GM20431 (cell line): ENCODE measurements around the gene NELL2.
"Not testable (repeated sequence)": the region's sequence is repeated elsewhere in the genome, so short reads cannot be mapped to it uniquely, and the experiment has no call there.

Experiments used
- in situ Hi-C: fragments of 300-500 bp; cut with MseI, MboI; formaldehyde crosslinking; loops from one replicate; pipeline ENCODE4 v1.15.0; 2020; ENCODE audit warnings: low sequenced_read_pairs; ENCODE audit not compliant: unreplicated experiment

The NELL2 gene

DNA sequence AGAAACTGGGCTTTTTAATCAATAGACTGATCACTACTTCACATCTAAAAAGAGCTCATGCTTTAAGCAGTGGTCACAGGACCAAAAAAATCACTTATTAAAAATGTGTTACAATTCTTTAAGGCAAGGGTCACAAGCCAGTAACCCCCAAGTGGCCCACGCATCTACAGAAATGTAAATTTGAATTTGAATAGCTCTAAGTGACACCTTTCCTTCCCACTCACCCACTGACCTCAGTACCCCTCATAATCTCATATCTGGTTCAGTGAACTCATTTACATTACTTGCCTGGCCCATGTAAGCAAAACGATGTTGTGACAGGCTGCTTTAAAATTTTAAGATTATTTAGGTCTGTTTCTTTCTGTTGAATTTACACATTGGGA lies 27.4 kb downstream of the NELL2 start:
- in situ Hi-C loops = no loop called here

- in situ Hi-C loops = no loop called here
These were observed 28.0 kb downstream of the NELL2 start for GRCh38 chr12:44847888-44848702.

- in situ Hi-C loops = no loop called here
These were observed 28.7 kb downstream of the NELL2 start for GRCh38 chr12:44847403-44847802.

DNA sequence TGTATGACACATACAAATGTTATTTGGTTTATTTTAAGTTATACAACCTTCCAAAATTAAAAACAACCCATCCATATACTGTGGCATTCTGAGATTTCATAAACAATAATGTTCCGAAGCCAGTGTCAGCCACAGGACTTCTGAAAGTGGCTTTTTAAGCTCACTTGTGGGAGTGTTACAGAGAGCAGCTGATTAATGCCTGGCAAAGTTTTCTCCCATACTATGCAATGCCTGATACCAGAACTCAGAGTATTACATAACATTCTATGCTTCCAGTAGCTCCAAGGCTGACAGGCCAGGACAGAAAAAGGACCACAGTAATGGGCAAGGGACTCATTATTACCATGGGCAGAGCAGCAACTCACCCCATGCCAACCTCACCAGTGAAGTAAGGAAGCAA lies 29.3 kb downstream of the NELL2 start:
- in situ Hi-C loops = no loop called here

DNA sequence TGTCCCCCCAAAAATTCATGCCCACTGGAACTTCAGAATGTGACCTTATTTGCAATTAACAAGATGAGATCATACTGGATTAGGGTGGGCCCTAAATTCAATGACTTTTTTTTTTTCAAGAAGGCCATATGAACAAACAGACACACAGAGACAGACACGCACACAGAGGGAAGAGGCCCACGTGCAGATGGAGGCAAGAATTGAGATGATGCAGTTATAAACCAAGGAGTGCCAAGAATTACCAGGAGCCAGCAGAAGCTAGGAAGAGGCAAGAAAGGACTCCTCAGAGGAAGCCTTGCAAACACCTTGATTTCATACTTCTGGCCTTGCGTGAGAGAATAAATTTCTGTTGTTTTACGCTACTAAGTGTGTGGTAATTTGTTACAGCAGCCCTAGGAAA lies 33.4 kb downstream of the NELL2 start:
- in situ Hi-C loops = no loop called here

DNA sequence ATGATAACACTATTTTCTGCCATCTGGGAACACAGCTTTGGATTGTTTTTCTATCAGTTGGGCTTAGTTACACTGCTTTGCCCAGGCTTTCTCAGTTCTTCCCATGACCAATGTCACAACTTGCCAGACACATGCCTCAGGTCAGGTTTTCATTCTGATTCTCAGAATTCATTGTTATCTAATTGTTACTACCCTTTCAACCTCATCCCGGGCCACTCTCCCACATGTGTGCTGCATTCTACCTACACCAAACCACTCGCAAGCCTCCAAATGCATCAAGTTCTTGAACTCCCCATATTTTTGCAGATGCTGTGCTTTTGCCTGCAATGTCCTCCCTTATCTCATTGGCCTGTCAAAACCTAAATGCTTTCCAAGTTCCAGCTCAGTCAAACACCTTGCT lies 36.3 kb downstream of the NELL2 start:
- in situ Hi-C loops = no loop called here

DNA sequence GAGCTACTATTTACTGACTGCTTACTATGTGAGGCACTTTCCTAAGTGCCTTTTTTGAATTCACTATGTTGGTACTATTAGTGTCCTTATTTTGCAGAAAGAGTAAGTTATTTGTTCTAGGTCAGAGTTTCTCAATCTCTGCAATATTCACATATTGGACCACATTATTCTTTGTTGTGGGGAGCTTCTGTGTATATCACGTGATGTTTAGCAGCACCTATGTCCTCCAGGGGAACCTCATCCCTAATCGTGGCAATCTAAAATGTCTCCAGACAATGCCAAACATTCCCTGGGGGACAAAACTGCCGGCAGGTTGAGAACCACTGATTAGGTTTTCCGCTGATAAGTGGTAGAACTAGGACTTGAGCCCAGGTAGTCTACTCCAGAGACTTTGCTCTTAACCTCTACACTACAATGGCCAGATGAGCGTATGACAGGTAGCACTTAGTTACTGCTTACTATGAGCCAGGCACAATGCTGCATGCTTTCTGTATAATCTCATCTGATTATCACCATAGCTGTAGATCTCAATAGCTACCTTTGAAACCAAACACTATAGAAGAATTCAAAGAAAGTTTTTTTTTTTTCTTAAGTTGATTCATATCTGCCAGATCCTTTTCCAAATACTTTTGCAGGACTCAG lies 38.9 kb downstream of the NELL2 start:
- in situ Hi-C loops = no loop called here

- in situ Hi-C loops = no loop called here
These were observed 40.3 kb downstream of the NELL2 start for GRCh38 chr12:44835641-44836379.

DNA sequence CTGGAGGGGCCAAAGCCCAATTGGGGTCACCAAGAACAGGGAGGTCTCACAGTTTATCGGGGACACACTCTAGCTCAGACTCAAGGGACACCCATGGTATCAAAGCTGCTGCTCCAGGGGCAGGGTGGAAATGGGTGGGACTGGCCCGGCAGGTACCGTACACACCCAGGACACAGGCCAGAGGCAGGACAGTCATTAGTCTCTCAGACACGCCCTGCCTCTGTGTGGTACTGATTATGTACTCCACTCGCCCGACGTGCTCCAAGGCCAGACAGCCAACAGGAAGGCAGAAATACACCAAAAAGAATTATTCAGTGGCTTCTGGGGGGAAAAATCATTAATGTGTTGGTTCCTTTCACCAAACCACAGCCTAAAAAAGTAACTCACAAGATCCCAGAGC lies 41.1 kb downstream of the NELL2 start:
- in situ Hi-C loops = not testable (repeated sequence)

- in situ Hi-C loops = no loop called here
These were observed 42.6 kb downstream of the NELL2 start for GRCh38 chr12:44833561-44833960.

DNA sequence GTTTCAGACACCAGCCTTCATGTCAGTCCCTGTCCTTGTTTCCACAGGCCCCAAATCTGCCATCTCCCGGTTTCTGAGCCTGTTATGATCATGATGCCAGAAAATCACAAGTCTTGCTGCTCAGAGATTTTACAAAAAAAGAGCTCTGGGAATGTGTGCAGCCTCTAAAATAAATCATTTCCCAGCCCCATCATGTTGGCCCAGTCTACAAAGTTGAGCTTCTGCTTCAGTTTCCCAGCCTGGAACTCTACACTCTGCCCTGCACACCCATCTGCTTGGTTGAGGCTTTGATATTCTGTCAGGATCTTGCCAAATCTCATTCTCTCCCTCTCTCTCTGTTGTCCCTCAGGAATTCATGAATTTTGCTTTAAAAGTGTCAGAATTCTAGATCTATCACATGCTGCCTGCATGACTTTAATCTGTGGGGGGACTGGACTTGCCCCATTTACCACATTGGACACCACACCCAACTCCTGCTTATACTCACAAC lies 45.5 kb downstream of the NELL2 start:
- in situ Hi-C loops = no loop called here

DNA sequence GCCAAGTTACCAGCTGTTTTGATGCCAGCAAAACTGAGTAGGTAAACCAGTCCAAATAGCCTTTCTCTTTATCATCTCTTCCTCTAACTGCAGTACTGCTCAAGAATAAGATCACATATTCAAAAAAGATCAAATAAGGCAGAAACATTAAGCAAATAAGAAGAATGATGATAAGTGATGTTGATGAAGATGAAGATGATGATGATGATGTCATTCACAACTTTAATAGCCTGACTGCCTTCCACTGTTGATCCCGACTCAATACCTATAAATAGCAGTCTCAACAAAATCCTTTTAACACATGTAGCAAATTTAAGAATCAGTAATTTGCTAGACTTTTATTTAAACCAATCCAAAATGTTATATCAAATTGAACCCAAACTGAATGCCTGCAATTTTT lies 47.1 kb downstream of the NELL2 start:
- in situ Hi-C loops = no loop called here

GRCh38 chr12:44827832-44828438 lies 48.2 kb downstream of the NELL2 start:
- in situ Hi-C loops = no loop called here

DNA sequence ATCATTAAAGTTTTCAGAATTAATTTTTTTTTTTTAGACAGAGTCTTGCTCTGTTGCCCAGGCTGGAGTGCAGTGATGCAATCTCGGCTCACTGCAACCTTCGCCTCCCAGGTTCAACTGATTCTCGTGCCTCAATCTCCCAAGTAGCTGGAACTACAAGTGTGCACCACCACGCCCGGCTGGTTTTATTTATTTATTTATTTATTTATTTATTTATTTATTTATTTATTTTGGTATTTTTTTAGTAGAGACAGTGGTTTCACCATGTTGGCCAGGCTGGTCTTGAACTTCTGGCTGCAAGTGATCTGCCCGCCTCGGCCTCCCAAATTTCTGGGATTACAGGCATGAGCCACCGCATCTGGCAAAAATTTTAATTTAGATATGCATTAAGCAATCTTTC lies 54.4 kb downstream of the NELL2 start:
- in situ Hi-C loops = not testable (repeated sequence)

DNA sequence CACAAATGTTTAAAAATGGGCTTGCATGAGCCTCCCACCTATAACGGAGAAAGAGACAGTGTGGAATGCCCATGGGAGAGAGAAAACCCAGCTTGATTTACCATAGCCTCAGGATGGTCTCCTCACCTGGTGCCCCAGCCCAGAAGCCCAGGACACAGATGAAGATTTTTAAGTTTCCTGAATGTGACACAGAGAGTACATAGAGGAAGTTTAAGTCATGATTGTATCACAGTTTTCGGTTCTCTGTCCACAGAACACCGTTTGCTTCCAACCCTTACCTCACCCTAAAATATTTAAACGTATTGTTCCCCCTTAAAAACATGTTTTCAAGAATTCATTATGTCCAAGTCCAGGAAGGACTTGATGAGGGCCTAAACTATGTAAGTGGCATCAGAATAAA lies 56.2 kb downstream of the NELL2 start:
- in situ Hi-C loops = no loop called here

- in situ Hi-C loops = no loop called here
These were observed 58.4 kb downstream of the NELL2 start for GRCh38 chr12:44817687-44818086.

DNA sequence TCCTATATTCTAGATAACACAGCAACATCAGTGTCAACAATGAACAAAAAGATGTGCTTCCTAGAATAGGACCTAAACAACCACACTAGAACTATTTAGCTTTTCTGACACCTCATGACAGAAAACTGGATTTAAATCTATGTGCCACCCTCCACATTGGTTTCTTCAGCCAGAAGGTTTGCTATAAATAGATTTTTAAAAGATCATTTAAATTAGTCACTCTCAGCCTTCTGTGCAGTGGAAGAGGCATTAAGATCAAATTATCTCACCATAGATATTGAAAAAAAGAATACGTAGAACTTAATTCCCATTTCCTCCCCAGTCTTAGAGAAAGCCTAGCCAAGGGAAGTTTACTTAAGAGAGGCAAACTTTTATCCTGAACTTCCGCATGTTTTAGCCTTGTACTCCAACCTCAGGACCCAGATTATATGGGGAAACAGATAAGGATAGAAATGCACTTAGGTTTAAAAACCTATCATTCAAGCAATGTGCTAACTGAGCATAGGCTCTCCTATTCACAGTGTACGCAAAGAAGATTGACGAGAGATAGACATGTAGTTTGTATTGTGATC lies 59.6 kb downstream of the NELL2 start:
- in situ Hi-C loops = no loop called here

DNA sequence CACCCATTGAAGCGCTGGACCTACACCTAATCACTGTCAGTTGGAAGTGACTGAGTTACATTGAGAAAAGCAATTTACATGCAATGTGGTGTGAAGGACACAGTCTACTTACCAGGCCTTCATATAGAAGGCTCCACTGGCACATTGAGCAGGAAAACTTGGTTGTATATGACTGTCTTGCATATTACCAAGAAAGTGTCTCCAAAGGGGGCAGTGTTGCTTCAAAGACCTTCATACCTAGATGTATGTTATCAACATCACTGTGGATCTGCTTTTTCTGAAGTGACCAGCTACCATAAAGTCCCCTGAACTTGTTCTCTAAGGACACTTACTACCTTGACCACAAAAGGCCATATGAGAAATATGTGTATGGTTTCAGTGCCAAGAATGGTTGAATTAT lies 64.1 kb downstream of the NELL2 start:
- in situ Hi-C loops = no loop called here

DNA sequence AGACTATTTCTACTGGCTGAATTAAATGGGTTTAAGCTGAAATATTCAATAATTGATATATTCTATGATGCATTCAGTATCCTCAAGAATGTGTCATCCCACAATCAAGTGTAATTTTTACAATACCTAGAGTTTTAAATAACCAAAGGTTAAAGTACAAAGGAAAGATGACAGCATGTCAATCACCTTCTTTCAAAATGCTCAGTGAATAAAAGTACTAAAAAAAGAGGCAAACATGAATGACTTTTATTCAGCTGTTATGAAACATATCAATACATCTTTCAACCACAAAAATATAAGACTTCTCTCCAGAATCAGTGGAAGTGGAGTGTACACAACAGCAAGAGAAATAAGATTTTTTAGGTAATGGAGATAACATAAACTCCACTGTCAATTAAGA lies 72.0 kb downstream of the NELL2 start:
- in situ Hi-C loops = no loop called here

- in situ Hi-C loops = no loop called here
These were observed 80.1 kb downstream of the NELL2 start for GRCh38 chr12:44795970-44796369.
